ENCODE measurements around the gene RELN. TPM values are rescaled to one million over a fixed set of nuclear protein-coding genes. Genes with fewer than 3 reads are reported as not detected.
A peak's percentile ranks its signal among the peaks of the same experiment; 100 is the strongest.

The RELN gene
- total and polyA plus RNA-seq, 9 of the 15 experiments (the other 6 are each of a cell fraction or from before 2014, with no cell fraction given): 12.9 to 43.2 (median 18.1) TPM

GRCh38 chr7:103539875-103540274, 449.6 kb downstream of the RELN start:
- Histone ChIP-seq H3K4me2 (ENCODE audit: insufficient read depth, low read length) (no peak overlapping the region), H3K9ac (ENCODE audit: insufficient read depth in 1 of 2, low read depth in 2 of 2, low read length in 2 of 2) (no peak overlapping the region), H3K9me1 (ENCODE audit: control insufficient read depth, insufficient read depth, low read length) (no peaks in the 10 kb centered on the region), H3K27ac (ENCODE audit: extremely low read depth, low read depth, low read length) (no peak overlapping the region), H3K27me3 (ENCODE audit: control insufficient read depth in 2 of 2, insufficient read depth in 2 of 2, low read length in 2 of 2) (no peaks in the 10 kb centered on the region), H3K4me3 (no peak overlapping the region), H3K9me3 (replicated peaks; ENCODE audit: control insufficient read depth, insufficient read depth, low read depth, low read length) (no peaks in the 10 kb centered on the region), H4K20me1 (replicated peaks; ENCODE audit: control insufficient read depth, insufficient read depth, low read length) (no peaks in the 10 kb centered on the region), H3K79me2 (ENCODE audit: control insufficient read depth, insufficient read depth, low read length) (no peaks in the 10 kb centered on the region), H3K36me3 (ENCODE audit: control insufficient read depth, insufficient read depth, low read length) (peaks cover 7% of the 10 kb centered on the region; the same call in 1 of the 3 replicates), H2AFZ (ENCODE audit: low read depth, low read length) (peak overlapping the region; percentile 76; the same call in 1 of the 2 replicates), H3K4me1 (replicated peaks in 1 of 2; ENCODE audit: control insufficient read depth in 2 of 2, insufficient read depth in 2 of 2, low read length in 2 of 2) (peaks cover 3 to 9% of the 10 kb centered on the region in 2 experiments; a peak in 4 of 5 replicates)
- DNase-seq (ENCODE audit: extremely low read depth in 1 of 4, low spot score in 3 of 4) (no peak), ATAC-seq (no peak), FAIRE-seq (no peak)
- ChIA-PET POLR2A (no interaction called here), CTCF (ENCODE audit: low intra/inter-chr PET ratio) (no interaction called here)
- intact Hi-C loops (cut with micrococcal nuclease): no loop called here
- in situ Hi-C loops (cut with MboI): no loop called here
- TF ChIP-seq HDAC6 (IDR thresholded peaks at IDR 0.05; ENCODE audit: low read depth, low read length) (no peak), MAFK (IDR thresholded peaks at IDR 0.05; ENCODE audit: low read length) (no peak), TFE3 (CRISPR knock-in tag; IDR thresholded peaks at IDR 0.05) (no peak), CEBPZ (IDR thresholded peaks at IDR 0.05; ENCODE audit: borderline replicate concordance, low read depth, low read length) (no peak), RFX7 (CRISPR knock-in tag; IDR thresholded peaks at IDR 0.05) (no peak), CCAR2 (IDR thresholded peaks at IDR 0.05; ENCODE audit: low read depth, low read length) (no peak), ZBTB12 (CRISPR knock-in tag; IDR thresholded peaks at IDR 0.05) (no peak), FOS (IDR thresholded peaks at IDR 0.05; ENCODE audit: extremely low read depth, insufficient read length) (no peak), DPF2 (IDR thresholded peaks at IDR 0.05) (no peak), ZFPM2 (CRISPR knock-in tag; IDR thresholded peaks at IDR 0.05) (no peak), FIP1L1 (IDR thresholded peaks at IDR 0.05; ENCODE audit: low read depth, low read length, poor library complexity, severe bottlenecking) (no peak), ETV6 (IDR thresholded peaks at IDR 0.05; ENCODE audit: borderline replicate concordance in 1 of 2, low read depth in 2 of 2, low read length in 1 of 2) (no peak), ETV6 (CRISPR knock-in tag; IDR thresholded peaks at IDR 0.05; ENCODE audit: borderline replicate concordance) (no peak), SAFB (IDR thresholded peaks at IDR 0.05; ENCODE audit: borderline replicate concordance, low read depth, low read length) (no peak), MEIS2 (IDR thresholded peaks at IDR 0.05; ENCODE audit: partially characterized antibody) (no peak), KAT8 (IDR thresholded peaks at IDR 0.05; ENCODE audit: low read depth) (no peak), ZNF354B (CRISPR knock-in tag; IDR thresholded peaks at IDR 0.05) (no peak)
- WGBS (ENCODE audit: insufficient coverage, low coverage, missing lambda C conversion rate): 71% methylated on average over 8 of the region's 8 CpGs
- BruUV-seq (replicated peaks): no TSS peak
